NOMO-1 treated with dmso at 0.1 percent for 144 hours (cell line): ENCODE measurements around the gene CLIC5.

Source experiments
- DNase-seq: peaks from one replicate; lab custom pipeline; 2025; ENCODE audit not compliant: unreplicated experiment; lab: John Stamatoyannopoulos, UW

CLIC5 gene

GRCh38 chr6:45851034-45851400, 164.6 kb downstream of the CLIC5 start:
- DNase-seq: no peak

GRCh38 chr6:45850378-45851033, 165.2 kb downstream of the CLIC5 start:
- no peak for DNase-seq

- DNase-seq: no peak
Measured at GRCh38 chr6:45845567-45845966, 170.1 kb downstream of the CLIC5 start.

GRCh38 chr6:45844986-45845385, 170.7 kb downstream of the CLIC5 start:
- no peak for DNase-seq

GRCh38 chr6:45843848-45844521, 171.7 kb downstream of the CLIC5 start:
- DNase-seq: no peak

DNA sequence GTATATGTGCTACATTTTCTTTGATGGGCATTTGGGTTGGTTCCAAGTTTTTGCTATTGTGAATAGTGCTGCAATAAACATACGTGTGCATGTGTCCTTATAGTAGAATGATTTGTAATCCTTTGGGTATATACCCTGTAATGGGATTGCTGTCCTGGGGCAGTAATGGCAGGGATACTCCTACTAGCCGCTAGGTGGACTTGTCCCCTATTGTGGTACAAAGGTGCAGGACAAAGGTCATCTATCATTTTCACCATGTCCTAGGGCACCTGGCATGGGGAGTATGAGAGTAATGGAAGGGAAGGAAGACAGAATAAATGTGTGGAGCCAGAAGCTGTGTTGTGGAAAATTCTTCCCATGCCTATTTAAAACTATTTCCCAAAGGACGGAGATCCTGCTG, 174.6 kb downstream of the CLIC5 start:
- DNase-seq: no peak

GRCh38 chr6:45838996-45839395, 176.7 kb downstream of the CLIC5 start:
- DNase-seq: no peak

DNA sequence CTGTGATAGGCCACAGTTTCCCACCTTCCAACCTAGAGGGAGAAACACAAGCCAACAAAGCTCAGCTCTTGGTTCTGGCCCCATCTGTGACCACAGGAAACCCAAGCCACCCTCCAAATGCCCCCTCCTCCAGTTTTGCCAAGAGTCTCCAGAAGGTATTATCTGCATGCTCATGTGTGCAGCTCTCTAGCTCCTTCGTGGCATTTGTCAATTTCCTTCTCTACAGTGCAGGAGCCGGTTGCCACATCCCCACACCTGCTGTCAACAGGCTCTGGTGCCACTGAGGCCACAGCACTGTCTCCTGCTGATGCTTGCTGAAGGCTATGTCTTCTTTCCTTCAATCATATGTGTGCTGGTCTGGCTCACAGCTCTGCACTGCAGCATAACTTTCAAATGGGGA, 177.2 kb downstream of the CLIC5 start:
- DNase-seq: no peak

GRCh38 chr6:45837541-45838200, 178.0 kb downstream of the CLIC5 start:
- DNase-seq: no peak

DNA sequence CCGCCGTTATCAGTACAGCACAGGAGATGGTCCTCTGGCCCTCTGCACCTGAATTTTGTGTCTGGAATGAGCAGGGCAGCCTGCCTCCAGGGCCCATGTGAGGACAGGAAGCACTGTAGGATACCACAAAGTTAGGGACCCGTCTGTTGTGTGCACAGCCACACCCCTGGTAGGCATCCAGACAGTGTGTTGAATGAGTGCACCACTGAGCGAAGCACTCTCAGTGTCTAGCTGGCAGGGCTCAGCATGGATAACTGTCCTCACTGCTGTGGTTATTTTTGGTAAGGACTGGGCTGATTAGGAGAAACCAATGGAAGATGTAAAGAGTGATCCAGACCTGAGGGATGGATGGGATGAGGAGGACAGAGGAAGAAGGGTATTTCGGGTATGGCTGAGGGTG, 178.7 kb downstream of the CLIC5 start:
- DNase-seq: no peak

DNA sequence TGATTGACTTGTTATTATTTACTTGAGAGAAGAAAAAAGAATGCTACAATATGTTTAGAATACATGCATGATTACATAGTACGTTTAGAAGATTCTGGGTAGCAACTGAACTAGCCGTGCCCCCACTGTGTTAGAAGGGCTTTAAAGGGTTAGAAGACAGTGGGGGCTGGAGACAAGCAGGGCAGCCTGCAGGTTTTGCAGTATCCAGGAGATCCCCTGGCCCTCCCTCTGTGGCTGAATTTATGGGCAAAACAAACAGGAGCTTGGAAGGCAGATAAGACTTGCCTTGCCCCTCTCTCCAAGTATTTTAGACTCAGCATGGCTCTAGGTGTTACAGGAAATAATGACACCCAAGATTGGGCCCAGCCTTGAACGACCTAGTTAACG, 179.2 kb downstream of the CLIC5 start:
- DNase-seq: no peak

- DNase-seq: no peak
Measured at GRCh38 chr6:45835721-45836437, 179.8 kb downstream of the CLIC5 start.

- no peak for DNase-seq
Measured at GRCh38 chr6:45832063-45832462, 183.6 kb downstream of the CLIC5 start.
